Activated T-helper 17 cell treated with anti-CD3 and anti-CD28 coated beads, Interleukin-2, amount 50 U/mL, for 72 hours (primary cell): ENCODE measurements around the gene SLITRK3. TPM values are rescaled to one million over a fixed set of nuclear protein-coding genes. Genes with fewer than 3 reads are reported as not detected.
"Not testable (repeated sequence)": the region's sequence is repeated elsewhere in the genome, so short reads cannot be mapped to it uniquely, and the experiment has no call there.

Source experiments
- ATAC-seq: fragments of 150-1000 bp; cut with Tn5 transposase; replicated peaks from 2 replicates; pipeline ENCODE4 v1.10.0; 2021; ENCODE audit warnings: mild to moderate bottlenecking, moderate library complexity
- H3K27ac Mint-ChIP-seq: one replicate; pipeline ENCODE4 v1.8.0; 2022; ENCODE audit warnings: mixed read lengths
- H3K27me3 Mint-ChIP-seq: one replicate; pipeline ENCODE4 v1.8.0; 2022; ENCODE audit warnings: mixed read lengths
- H3K36me3 Mint-ChIP-seq: one replicate; pipeline ENCODE4 v1.8.0; 2022; ENCODE audit warnings: low read depth, mild to moderate bottlenecking, mixed read lengths
- H3K4me1 Mint-ChIP-seq: one replicate; pipeline ENCODE4 v1.8.0; 2022; ENCODE audit warnings: mixed read lengths
- H3K4me3 Mint-ChIP-seq: one replicate; pipeline ENCODE4 v1.8.0; 2022; ENCODE audit warnings: mild to moderate bottlenecking, mixed read lengths
- H3K9me3 Mint-ChIP-seq: one replicate; pipeline ENCODE4 v1.8.0; 2022; ENCODE audit warnings: mixed read lengths
- total RNA-seq, 2 donors: library from RNA; stranded (reverse); gene quantifications; one replicate each; pipeline ENCODE4 v1.2.3, GENCODE V29; 2022

SLITRK3 gene
- total RNA-seq, 2 donors from 2014 or later, result not detected

GRCh38 chr3:165158011-165158410 is 38.2 kb downstream of the SLITRK3 start:
- no peak for ATAC-seq
- Mint-ChIP-seq H3K4me1 (no peaks in the 10 kb centered on the region), H3K27ac (no peak overlapping the region), H3K36me3 (no peaks in the 10 kb centered on the region), H3K9me3 (peaks cover 4% of the 10 kb centered on the region), H3K4me3 (no peak overlapping the region), H3K27me3 (no peaks in the 10 kb centered on the region)

GRCh38 chr3:165156757-165157420 is 39.3 kb downstream of the SLITRK3 start:
- no peaks in the 10 kb centered on the region for H3K4me1 Mint-ChIP-seq
- no peak for ATAC-seq
- no peak overlapping the region for H3K4me3 Mint-ChIP-seq
- no peak overlapping the region for H3K27ac Mint-ChIP-seq
- H3K36me3 Mint-ChIP-seq, result no peaks in the 10 kb centered on the region
- H3K27me3 Mint-ChIP-seq, result no peaks in the 10 kb centered on the region
- H3K9me3 Mint-ChIP-seq, result peaks cover 4% of the 10 kb centered on the region

GRCh38 chr3:165148876-165149441 is 47.2 kb downstream of the SLITRK3 start:
- H3K9me3 Mint-ChIP-seq, result no peaks in the 10 kb centered on the region
- H3K36me3 Mint-ChIP-seq, result no peaks in the 10 kb centered on the region
- no peaks in the 10 kb centered on the region for H3K27me3 Mint-ChIP-seq
- H3K27ac Mint-ChIP-seq, result no peak overlapping the region
- H3K4me1 Mint-ChIP-seq, result no peaks in the 10 kb centered on the region
- H3K4me3 Mint-ChIP-seq, result no peak overlapping the region
- ATAC-seq, result no peak

GRCh38 chr3:165144271-165144670 is 51.9 kb downstream of the SLITRK3 start:
- no peaks in the 10 kb centered on the region for H3K27me3 Mint-ChIP-seq
- no peak for ATAC-seq
- H3K9me3 Mint-ChIP-seq, result no peaks in the 10 kb centered on the region
- H3K4me1 Mint-ChIP-seq, result no peaks in the 10 kb centered on the region
- H3K4me3 Mint-ChIP-seq, result no peak overlapping the region
- no peaks in the 10 kb centered on the region for H3K36me3 Mint-ChIP-seq
- H3K27ac Mint-ChIP-seq, result no peak overlapping the region

DNA sequence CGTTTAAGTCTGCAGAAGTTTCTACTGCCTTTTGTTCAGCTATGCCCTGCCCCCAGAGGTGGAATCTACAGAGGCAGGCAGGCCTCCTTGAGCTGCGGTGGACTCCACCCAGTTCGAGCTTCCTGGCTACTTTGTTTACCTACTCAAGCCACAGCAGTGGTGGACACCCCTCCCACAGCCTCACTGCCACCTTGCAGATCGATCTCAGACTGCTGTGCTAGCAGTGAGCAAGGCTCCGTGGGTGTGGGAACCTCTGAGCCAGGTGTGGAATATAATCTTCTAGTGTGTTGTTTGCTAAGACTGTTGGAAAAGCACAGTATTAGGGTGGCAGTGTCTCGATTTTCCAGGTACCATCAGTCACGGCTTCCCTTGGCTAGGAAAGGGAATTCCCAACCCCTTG is 56.3 kb downstream of the SLITRK3 start:
- not testable (repeated sequence) for H3K9me3 Mint-ChIP-seq, H3K4me1 Mint-ChIP-seq, H3K27ac Mint-ChIP-seq, H3K27me3 Mint-ChIP-seq, ATAC-seq, H3K36me3 Mint-ChIP-seq, H3K4me3 Mint-ChIP-seq

Other genes starting within 250 kb of the SLITRK3 start
- gene SI, start 117.9 kb downstream of the SLITRK3 start, total RNA-seq, result not detected